Gastrocnemius medialis (tissue), 4 donors: ENCODE measurements around the gene PSMC5.

ENCODE experiments used
- POLR2A ChIP-seq, 2 donors: fragments of 450-650 bp; IDR thresholded peaks; one replicate each; pipeline ENCODE4 v1.6.1; 2017; ENCODE audit warnings: antibody characterized with exemption in 2 of 2, mild to moderate bottlenecking in 2 of 2, moderate library complexity in 2 of 2
- TF ChIP-seq, protein P1 (sequence below), 5 experiments: fragments of 450-650 bp in 3 of 5; fragments of 200-600 bp in 2 of 5; sonication (generic) in 2 of 5; IDR thresholded peaks in 4 of 5; conservative IDR thresholded peaks in 1 of 5; 1 replicate in 4 of 5; 2 replicates in 1 of 5; pipeline ENCODE4 v1.5.1; 2016 to 2019; ENCODE audit warnings: antibody characterized with exemption in 5 of 5, mild to moderate bottlenecking in 3 of 5, moderate library complexity in 3 of 5

DNA sequence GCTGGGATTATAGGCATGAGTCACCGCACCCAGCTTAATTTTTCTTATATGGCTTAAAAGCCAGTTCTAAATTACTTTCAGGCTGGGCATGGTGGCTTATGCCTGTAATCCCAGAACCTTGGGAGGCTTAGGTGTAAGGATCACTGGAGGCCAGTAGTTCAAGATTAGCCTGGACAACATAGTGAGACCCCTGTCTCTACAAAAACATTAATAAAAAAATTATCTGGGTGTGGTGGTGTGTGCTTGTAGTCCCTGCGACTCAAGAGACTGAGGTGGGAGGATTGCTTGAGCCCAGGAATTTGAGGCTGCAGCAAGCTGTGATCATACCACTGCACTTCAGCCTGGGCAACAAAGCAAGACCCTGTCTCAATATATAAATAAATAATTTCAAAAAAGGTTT, 26.0 kb downstream of the PSMC5 start:
- TF ChIP-seq, protein P1, sequence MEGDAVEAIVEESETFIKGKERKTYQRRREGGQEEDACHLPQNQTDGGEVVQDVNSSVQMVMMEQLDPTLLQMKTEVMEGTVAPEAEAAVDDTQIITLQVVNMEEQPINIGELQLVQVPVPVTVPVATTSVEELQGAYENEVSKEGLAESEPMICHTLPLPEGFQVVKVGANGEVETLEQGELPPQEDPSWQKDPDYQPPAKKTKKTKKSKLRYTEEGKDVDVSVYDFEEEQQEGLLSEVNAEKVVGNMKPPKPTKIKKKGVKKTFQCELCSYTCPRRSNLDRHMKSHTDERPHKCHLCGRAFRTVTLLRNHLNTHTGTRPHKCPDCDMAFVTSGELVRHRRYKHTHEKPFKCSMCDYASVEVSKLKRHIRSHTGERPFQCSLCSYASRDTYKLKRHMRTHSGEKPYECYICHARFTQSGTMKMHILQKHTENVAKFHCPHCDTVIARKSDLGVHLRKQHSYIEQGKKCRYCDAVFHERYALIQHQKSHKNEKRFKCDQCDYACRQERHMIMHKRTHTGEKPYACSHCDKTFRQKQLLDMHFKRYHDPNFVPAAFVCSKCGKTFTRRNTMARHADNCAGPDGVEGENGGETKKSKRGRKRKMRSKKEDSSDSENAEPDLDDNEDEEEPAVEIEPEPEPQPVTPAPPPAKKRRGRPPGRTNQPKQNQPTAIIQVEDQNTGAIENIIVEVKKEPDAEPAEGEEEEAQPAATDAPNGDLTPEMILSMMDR (IDR thresholded peaks at IDR 0.05 in 4 of 5, conservative IDR thresholded peaks at IDR 0.05 in 1 of 5), result no peak
- TF ChIP-seq POLR2A (IDR thresholded peaks at IDR 0.05), result no peak
